PC-9 (cell line): ENCODE results near the gene CKAP2. TPM values are rescaled to one million over a fixed set of nuclear protein-coding genes. Genes with fewer than 3 reads are reported as not detected.

ENCODE experiments used
- BruUV-seq: library from RNA; stranded (reverse); fragments of 400-500 nt; replicated peaks from 2 replicates; lab custom pipeline; 2021; lab: Mats Ljungman, UMichigan
- CTCF ChIA-PET: fragments of 300-600 bp; sonication (Branson Sonifier 250); formaldehyde crosslinking; loops from one replicate; lab custom pipeline; 2022; ENCODE audit warnings: antibody characterized with exemption; lab: Charles Lee
- POLR2A ChIA-PET: fragments of 300-600 bp; sonication (Branson Sonifier 250); formaldehyde crosslinking; loops from one replicate; lab custom pipeline; 2022; ENCODE audit warnings: antibody characterized with exemption; ENCODE audit not compliant: unreplicated experiment; lab: Charles Lee
- DNase-seq, 2 experiments: peaks; one replicate each; pipeline versions ENCODE4 v3.0.0 to v3.0.0-alpha.2; 2015 to 2022; ENCODE audit warnings: mixed read lengths in 1 of 2
- H2AFZ ChIP-seq: fragments of 200-600 bp; sonication (generic); 2 replicates; pipeline ENCODE4 v1.8.1; 2017; ENCODE audit warnings: antibody characterized with exemption
- H3F3A ChIP-seq: fragments of 200-600 bp; sonication (generic); 2 replicates; pipeline ENCODE4 v1.8.1; 2017; ENCODE audit warnings: antibody characterized with exemption, mild to moderate bottlenecking, low read depth; ENCODE audit not compliant: insufficient read depth
- H3K27ac ChIP-seq: fragments of 200-600 bp; sonication (generic); 2 replicates; pipeline ENCODE4 v1.6.1; 2016; ENCODE audit warnings: mixed run types
- H3K27me3 ChIP-seq: fragments of 200-600 bp; sonication (generic); 2 replicates; pipeline ENCODE4 v1.6.1; 2016; ENCODE audit warnings: low read depth, mixed run types; ENCODE audit not compliant: insufficient read depth
- H3K36me3 ChIP-seq: fragments of 200-600 bp; sonication (generic); 2 replicates; pipeline ENCODE4 v1.6.1; 2016; ENCODE audit warnings: low read depth, mixed run types
- H3K4me1 ChIP-seq: fragments of 200-600 bp; sonication (generic); replicated peaks from 2 replicates; pipeline ENCODE4 v1.6.1; 2016; ENCODE audit warnings: mixed run types; ENCODE audit not compliant: insufficient read depth
- H3K4me2 ChIP-seq: fragments of 200-600 bp; sonication (generic); 2 replicates; pipeline ENCODE4 v1.6.1; 2017; ENCODE audit warnings: mixed run types
- H3K4me3 ChIP-seq: fragments of 200-600 bp; sonication (generic); 2 replicates; pipeline ENCODE4 v1.6.1; 2016; ENCODE audit warnings: mixed run types
- H3K79me2 ChIP-seq: fragments of 200-600 bp; sonication (generic); 2 replicates; pipeline ENCODE4 v1.6.1; 2017; ENCODE audit warnings: low read depth, mixed run types
- H3K9me2 ChIP-seq: fragments of 200-600 bp; sonication (generic); 2 replicates; pipeline ENCODE4 v1.8.1; 2017; ENCODE audit warnings: mild to moderate bottlenecking; ENCODE audit not compliant: insufficient read depth
- H3K9me3 ChIP-seq: fragments of 200-600 bp; sonication (generic); 2 replicates; pipeline ENCODE4 v1.8.1; 2016; ENCODE audit warnings: low read depth; ENCODE audit not compliant: insufficient read depth
- H4K20me1 ChIP-seq: fragments of 200-600 bp; sonication (generic); 2 replicates; pipeline ENCODE4 v1.8.1; 2017; ENCODE audit not compliant: insufficient read depth
- EZH2 ChIP-seq: fragments of 200-600 bp; sonication (generic); IDR thresholded peaks from 2 replicates; pipeline ENCODE4 v1.8.0; 2017; ENCODE audit warnings: antibody characterized with exemption, low read depth
- intact Hi-C: fragments of 100-400 bp; cut with micrococcal nuclease; formaldehyde crosslinking; loops from one replicate; pipeline ENCODE4 v1.10.0; 2022; ENCODE audit not compliant: unreplicated experiment
- total RNA-seq: library from RNA; stranded (reverse); gene quantifications from 2 replicates; pipeline ENCODE4 v1.2.3, GENCODE V29; 2021
- TF ChIP-seq, protein P1 (sequence below): fragments of 200-600 bp; sonication (generic); conservative IDR thresholded peaks from 2 replicates; pipeline ENCODE4 v1.6.1; 2017; ENCODE audit warnings: mixed run types, antibody characterized with exemption, mild to moderate bottlenecking, moderate library complexity

CKAP2 gene
- total RNA-seq, 1 experiment from 2014 or later, result 91.3 TPM

- Histone ChIP-seq H3K9me3 (no peaks in the 10 kb centered on the region), H3K9me2 (no peaks in the 10 kb centered on the region), H2AFZ (no peak overlapping the region), H3K27ac (no peak overlapping the region), H3K27me3 (no peaks in the 10 kb centered on the region), H3F3A (peaks cover 2% of the 10 kb centered on the region; the same call in 1 of the 2 replicates), H3K36me3 (peaks cover 5% of the 10 kb centered on the region), H4K20me1 (no peaks in the 10 kb centered on the region), H3K4me1 (no peaks in the 10 kb centered on the region), H3K4me2 (no peak overlapping the region), H3K4me3 (no peak overlapping the region), H3K79me2 (no peaks in the 10 kb centered on the region)
- ChIA-PET POLR2A (no interaction called here), CTCF (no interaction called here)
- TF ChIP-seq, protein P1, sequence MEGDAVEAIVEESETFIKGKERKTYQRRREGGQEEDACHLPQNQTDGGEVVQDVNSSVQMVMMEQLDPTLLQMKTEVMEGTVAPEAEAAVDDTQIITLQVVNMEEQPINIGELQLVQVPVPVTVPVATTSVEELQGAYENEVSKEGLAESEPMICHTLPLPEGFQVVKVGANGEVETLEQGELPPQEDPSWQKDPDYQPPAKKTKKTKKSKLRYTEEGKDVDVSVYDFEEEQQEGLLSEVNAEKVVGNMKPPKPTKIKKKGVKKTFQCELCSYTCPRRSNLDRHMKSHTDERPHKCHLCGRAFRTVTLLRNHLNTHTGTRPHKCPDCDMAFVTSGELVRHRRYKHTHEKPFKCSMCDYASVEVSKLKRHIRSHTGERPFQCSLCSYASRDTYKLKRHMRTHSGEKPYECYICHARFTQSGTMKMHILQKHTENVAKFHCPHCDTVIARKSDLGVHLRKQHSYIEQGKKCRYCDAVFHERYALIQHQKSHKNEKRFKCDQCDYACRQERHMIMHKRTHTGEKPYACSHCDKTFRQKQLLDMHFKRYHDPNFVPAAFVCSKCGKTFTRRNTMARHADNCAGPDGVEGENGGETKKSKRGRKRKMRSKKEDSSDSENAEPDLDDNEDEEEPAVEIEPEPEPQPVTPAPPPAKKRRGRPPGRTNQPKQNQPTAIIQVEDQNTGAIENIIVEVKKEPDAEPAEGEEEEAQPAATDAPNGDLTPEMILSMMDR, result no peak
- no peak for TF ChIP-seq EZH2
- no peak for DNase-seq
- intact Hi-C loops, result no loop called here
- BruUV-seq, result no TSS peak
These were observed 41.2 kb upstream of the CKAP2 start for GRCh38 chr13:52414051-52414450.

GRCh38 chr13:52414963-52415362 is 40.3 kb upstream of the CKAP2 start:
- CTCF ChIA-PET, result no interaction called here
- Histone ChIP-seq H3F3A (peaks cover 2% of the 10 kb centered on the region; the same call in 1 of the 2 replicates), H3K79me2 (no peaks in the 10 kb centered on the region), H3K4me3 (no peak overlapping the region), H3K4me2 (no peak overlapping the region), H3K27ac (no peak overlapping the region), H3K36me3 (peaks cover 5% of the 10 kb centered on the region), H2AFZ (no peak overlapping the region), H3K9me2 (no peaks in the 10 kb centered on the region), H3K27me3 (no peaks in the 10 kb centered on the region), H3K4me1 (no peaks in the 10 kb centered on the region), H3K9me3 (no peaks in the 10 kb centered on the region), H4K20me1 (no peaks in the 10 kb centered on the region)
- POLR2A ChIA-PET, result no interaction called here
- no peak for TF ChIP-seq EZH2
- TF ChIP-seq, protein P1, result no peak
- no TSS peak for BruUV-seq
- intact Hi-C loops, result no loop called here
- no peak for DNase-seq

GRCh38 chr13:52419080-52419479 is 36.2 kb upstream of the CKAP2 start:
- H3K4me1 ChIP-seq, result no peaks in the 10 kb centered on the region
- BruUV-seq, result no TSS peak
- ChIA-PET CTCF (no interaction called here), POLR2A (no interaction called here)
- no peaks in the 10 kb centered on the region for H3K9me3 ChIP-seq
- intact Hi-C loops, result no loop called here
- DNase-seq, result no peak
- H2AFZ ChIP-seq, result no peak overlapping the region
- H3K27ac ChIP-seq, result no peak overlapping the region
- no peak overlapping the region for H3K4me3 ChIP-seq
- H3K79me2 ChIP-seq, result no peaks in the 10 kb centered on the region
- no peaks in the 10 kb centered on the region for H3K27me3 ChIP-seq
- no peaks in the 10 kb centered on the region for H4K20me1 ChIP-seq
- no peaks in the 10 kb centered on the region for H3F3A ChIP-seq
- H3K36me3 ChIP-seq, result peaks cover 8% of the 10 kb centered on the region; the same call in 1 of the 2 replicates
- TF ChIP-seq, protein P1, result no peak
- no peak for TF ChIP-seq EZH2
- no peak overlapping the region for H3K4me2 ChIP-seq
- no peaks in the 10 kb centered on the region for H3K9me2 ChIP-seq
